IgD-negative memory B cell (primary cell): Measurements from ENCODE around the gene GRIN1. TPM values are rescaled to one million over a fixed set of nuclear protein-coding genes. Genes with fewer than 3 reads are reported as not detected.

Source experiments
- H3K27ac Mint-ChIP-seq, 3 donors: one replicate each; pipeline ENCODE4 v1.8.0; 2020 to 2022; ENCODE audit warnings: mild to moderate bottlenecking in 3 of 3, mixed read lengths in 3 of 3, moderate library complexity in 1 of 3
- H3K27me3 Mint-ChIP-seq: one replicate; pipeline ENCODE4 v1.8.0; 2021; ENCODE audit warnings: mixed read lengths
- H3K36me3 Mint-ChIP-seq: one replicate; pipeline ENCODE4 v1.8.0; 2020; ENCODE audit warnings: mild to moderate bottlenecking, mixed read lengths
- H3K4me1 Mint-ChIP-seq, 3 donors: one replicate each; pipeline ENCODE4 v1.8.0; 2020 to 2022; ENCODE audit warnings: mixed read lengths in 3 of 3, mild to moderate bottlenecking in 1 of 3
- H3K4me3 Mint-ChIP-seq, 4 donors: one replicate each; pipeline ENCODE4 v1.8.0; 2020 to 2022; ENCODE audit warnings: mild to moderate bottlenecking in 4 of 4, mixed read lengths in 4 of 4, moderate library complexity in 3 of 4
- H3K9me3 Mint-ChIP-seq, 3 donors: one replicate each; pipeline ENCODE4 v1.8.0; 2020 to 2021; ENCODE audit warnings: mixed read lengths in 3 of 3, mild to moderate bottlenecking in 1 of 3
- polyA plus RNA-seq: library from polyadenylated mRNA; unstranded; fragments of 300-500 nt; fragmentation: Illumina TruSeq; gene quantifications from one replicate; pipeline ENCODE4 v1.2.3, GENCODE V29; 2021

Gene GRIN1
- polyA plus RNA-seq, 1 donor from 2014 or later = not detected

DNA sequence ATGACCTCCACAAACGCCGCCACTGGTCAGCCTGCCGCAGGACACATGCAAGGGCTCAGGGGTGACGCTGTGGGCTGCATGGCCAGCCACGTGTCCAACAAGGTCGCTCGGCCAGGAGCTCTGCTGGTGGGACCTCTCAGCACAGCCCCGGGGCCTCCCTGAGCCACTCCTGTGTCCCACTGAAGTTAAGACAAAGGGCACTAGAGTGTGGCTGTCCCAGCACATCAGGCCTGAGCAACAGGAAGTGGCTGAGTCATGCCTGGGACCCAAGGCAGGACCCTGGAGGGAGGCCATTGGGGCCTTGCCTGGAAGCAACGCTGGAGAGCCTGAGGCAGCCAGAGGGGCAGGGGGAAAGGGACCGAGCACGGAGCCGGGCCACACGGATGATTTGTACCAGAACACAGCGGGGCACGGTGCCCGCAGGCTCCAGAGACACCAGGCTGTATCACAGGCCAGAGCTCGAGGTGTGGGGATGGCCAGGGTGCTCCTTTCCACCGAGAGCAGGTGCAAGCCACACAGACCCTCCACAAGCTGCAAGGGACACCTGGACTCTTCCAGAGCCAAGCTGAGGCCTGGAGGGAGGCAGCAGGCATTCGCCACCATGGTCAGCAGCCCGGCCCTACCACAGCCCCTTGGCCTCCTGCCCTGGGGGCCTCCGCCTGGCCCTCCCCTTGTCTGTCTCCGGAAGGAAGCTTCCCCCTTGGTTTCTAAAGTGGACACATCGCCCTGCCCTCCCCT lies 39.4 kb downstream of the GRIN1 start:
- no peak overlapping the region for H3K4me3 Mint-ChIP-seq

DNA sequence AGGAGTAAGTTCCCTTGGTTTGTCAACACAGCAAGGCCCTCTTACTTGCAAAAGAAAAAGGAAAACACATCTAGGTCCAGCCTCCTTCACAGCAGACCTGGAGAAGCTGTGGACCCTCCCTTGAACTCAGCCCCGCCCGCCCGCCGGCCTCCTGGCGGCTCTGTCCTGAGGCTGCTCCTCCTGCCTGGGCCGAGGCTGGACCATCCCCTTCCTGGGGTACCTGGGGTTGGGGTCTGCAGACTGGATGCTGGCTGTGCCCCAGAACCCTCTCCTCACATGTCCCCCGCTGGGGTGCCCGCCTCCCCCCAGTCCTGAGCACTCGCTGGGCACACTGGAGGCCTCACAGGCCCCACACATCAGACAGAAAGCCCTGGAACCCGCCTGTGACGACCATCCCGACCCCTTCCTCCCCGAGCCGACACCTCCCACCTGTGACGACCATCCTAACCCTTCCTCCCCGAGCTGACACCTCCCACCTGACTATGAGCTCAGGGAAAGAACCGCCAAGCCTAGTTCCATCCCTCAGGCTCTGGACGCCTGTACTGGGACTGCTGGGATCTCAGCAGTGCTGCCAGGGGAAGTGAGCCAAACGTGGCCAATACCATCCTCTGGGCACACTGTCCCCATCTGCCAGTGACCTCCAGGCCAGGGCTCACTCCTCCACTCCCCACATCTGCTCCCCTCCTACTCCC lies 40.1 kb downstream of the GRIN1 start:
- H3K36me3 Mint-ChIP-seq = peaks cover 2% of the 10 kb centered on the region
- no peaks in the 10 kb centered on the region for H3K27me3 Mint-ChIP-seq
- peaks cover 0 to 3% (median 0%) of the 10 kb centered on the region in 3 donors for H3K4me1 Mint-ChIP-seq
- H3K9me3 Mint-ChIP-seq = no peaks in the 10 kb centered on the region
- no peak overlapping the region for H3K4me3 Mint-ChIP-seq
- H3K27ac Mint-ChIP-seq = peak overlapping the region in 1 of 3 donors; percentile 12

More for the DNA sequence above, 39.4 kb downstream of the GRIN1 start:
- peaks cover 0 to 3% (median 0%) of the 10 kb centered on the region in 3 donors for H3K4me1 Mint-ChIP-seq
- no peaks in the 10 kb centered on the region for H3K27me3 Mint-ChIP-seq
- peak overlapping the region in 2 of 3 donors; percentile 12 to 35 for H3K27ac Mint-ChIP-seq
- H3K9me3 Mint-ChIP-seq = no peaks in the 10 kb centered on the region
- no peaks in the 10 kb centered on the region for H3K36me3 Mint-ChIP-seq

DNA sequence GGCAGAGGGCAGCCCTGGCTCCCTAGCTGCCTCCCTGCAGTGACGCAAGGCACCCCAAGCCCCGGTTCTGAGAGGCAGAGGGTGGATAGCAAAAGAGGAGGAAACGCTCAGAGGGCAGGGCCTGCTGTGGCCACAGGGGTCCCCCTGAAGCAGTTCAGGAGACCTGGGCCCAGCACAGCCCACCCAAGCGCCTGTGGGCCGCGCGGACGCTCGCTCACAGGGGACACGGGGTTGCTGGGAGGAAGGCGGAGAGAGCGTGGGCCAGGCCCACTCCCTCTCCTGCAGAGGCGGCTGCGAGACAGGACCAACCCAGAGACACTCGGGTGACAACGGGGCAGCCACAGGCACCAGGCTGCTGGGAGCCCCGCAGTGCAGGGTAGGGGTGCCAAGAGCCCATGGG lies 40.8 kb downstream of the GRIN1 start:
- H3K27ac Mint-ChIP-seq = no peak overlapping the region
- H3K9me3 Mint-ChIP-seq = no peaks in the 10 kb centered on the region
- no peak overlapping the region for H3K4me3 Mint-ChIP-seq
- H3K27me3 Mint-ChIP-seq = no peaks in the 10 kb centered on the region
- H3K4me1 Mint-ChIP-seq = peaks cover 0 to 3% (median 0%) of the 10 kb centered on the region in 3 donors
- peaks cover 2% of the 10 kb centered on the region for H3K36me3 Mint-ChIP-seq

DNA sequence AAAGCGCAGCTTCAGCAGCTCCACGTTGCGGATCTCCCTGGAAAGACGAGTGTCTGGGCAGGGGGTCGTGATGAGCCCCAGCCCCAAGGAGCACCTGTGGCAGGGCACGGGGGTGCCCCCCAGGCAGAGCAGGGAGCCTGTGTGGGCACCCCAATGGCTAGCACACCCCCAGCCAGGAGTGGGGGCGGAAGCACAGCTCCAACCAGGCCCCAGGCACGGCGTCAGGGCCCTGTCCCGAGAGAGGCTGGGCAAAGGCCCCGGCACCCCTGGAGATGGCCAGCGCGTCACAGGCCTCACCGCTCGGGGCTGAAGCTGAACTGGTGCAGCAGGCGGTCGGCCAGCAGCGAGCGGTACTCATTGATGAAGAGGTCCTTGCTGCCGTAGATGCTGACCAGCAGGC lies 41.5 kb downstream of the GRIN1 start:
- peaks cover 2% of the 10 kb centered on the region for H3K36me3 Mint-ChIP-seq
- H3K27me3 Mint-ChIP-seq = no peaks in the 10 kb centered on the region
- H3K9me3 Mint-ChIP-seq = no peaks in the 10 kb centered on the region
- peaks cover 0 to 3% (median 0%) of the 10 kb centered on the region in 3 donors for H3K4me1 Mint-ChIP-seq
- no peak overlapping the region for H3K27ac Mint-ChIP-seq
- H3K4me3 Mint-ChIP-seq = no peak overlapping the region

DNA sequence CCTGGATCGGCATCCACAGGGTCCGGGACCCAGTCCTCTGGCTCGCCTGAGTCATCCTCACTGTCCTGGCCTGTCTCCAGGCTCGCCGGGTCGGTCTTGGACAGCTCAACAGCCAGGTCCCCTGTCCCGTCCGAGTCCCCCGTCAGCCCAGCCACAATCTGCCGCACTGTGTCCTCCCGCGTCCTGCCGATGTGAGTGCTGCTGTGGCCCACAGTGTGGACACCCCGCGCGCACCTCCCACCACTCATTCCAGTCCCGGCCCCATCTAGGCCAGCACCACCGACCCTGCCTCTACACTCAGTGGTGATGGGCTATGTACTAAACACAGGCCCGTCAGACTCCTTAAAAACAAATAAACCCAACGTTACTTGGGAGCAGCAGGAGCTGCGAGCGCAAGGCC lies 42.7 kb downstream of the GRIN1 start:
- Mint-ChIP-seq H3K4me3 (peak overlapping the region in 1 of 4 donors; percentile 3), H3K36me3 (peaks cover 2% of the 10 kb centered on the region), H3K27me3 (no peaks in the 10 kb centered on the region), H3K4me1 (peaks cover 0 to 4% (median 0%) of the 10 kb centered on the region in 3 donors), H3K9me3 (no peaks in the 10 kb centered on the region), H3K27ac (no peak overlapping the region)

DNA sequence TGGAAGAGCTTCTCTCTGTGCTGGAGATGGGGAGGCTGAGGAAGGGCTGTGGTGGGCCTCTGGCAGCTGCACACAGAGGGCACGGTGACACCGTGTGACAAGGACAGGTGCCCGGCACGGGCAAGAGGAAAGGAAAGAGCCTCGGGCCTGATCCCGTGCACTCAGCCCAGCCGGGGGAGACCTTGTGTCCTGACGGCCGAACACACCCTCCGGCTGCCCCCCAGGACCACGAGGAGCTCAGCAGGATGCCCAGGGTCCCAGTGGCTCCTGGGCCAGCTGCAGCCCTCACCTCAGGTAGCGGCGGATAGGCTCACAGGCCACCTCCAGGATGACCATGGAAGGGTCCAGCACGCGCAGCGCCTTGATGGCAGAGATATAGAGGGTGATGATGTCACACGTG lies 43.9 kb downstream of the GRIN1 start:
- H3K9me3 Mint-ChIP-seq = no peaks in the 10 kb centered on the region
- no peak overlapping the region for H3K4me3 Mint-ChIP-seq
- H3K27me3 Mint-ChIP-seq = no peaks in the 10 kb centered on the region
- peaks cover 2% of the 10 kb centered on the region for H3K36me3 Mint-ChIP-seq
- peaks cover 0 to 14% (median 10%) of the 10 kb centered on the region in 3 donors for H3K4me1 Mint-ChIP-seq
- no peak overlapping the region for H3K27ac Mint-ChIP-seq

DNA sequence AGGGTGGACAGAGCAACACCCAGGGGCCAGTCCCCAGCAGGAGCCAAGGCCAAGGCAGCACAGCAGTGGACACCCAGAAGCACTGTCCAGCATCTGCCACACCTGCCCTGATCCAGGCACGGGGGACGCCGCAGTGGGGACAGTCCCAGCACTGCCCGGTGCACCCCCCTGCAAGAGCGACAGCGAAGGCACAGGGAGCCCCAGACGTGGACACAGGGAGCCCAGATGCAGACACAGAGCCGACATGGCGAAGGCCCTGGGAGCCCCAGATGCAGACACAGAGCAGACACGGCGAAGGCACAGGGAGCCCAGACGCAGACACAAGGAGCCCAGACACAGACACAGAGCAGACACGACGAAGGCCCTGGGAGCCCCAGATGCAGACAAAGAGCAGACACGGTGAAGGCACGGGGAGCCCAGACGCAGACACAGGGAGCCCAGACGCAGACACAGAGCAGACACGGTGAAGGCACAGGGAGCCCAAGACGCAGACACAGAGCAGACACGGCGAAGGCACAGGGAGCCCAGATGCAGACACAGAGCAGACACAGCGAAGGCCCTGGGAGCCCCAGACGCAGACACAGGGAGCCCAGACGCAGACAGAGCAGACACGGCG lies 45.1 kb downstream of the GRIN1 start:
- Mint-ChIP-seq H3K27me3 (no peaks in the 10 kb centered on the region), H3K4me3 (peak overlapping the region in 1 of 4 donors; percentile 32), H3K9me3 (no peaks in the 10 kb centered on the region), H3K4me1 (peaks cover 4 to 18% (median 12%) of the 10 kb centered on the region in 3 donors), H3K27ac (no peak overlapping the region), H3K36me3 (peaks cover 2% of the 10 kb centered on the region)

DNA sequence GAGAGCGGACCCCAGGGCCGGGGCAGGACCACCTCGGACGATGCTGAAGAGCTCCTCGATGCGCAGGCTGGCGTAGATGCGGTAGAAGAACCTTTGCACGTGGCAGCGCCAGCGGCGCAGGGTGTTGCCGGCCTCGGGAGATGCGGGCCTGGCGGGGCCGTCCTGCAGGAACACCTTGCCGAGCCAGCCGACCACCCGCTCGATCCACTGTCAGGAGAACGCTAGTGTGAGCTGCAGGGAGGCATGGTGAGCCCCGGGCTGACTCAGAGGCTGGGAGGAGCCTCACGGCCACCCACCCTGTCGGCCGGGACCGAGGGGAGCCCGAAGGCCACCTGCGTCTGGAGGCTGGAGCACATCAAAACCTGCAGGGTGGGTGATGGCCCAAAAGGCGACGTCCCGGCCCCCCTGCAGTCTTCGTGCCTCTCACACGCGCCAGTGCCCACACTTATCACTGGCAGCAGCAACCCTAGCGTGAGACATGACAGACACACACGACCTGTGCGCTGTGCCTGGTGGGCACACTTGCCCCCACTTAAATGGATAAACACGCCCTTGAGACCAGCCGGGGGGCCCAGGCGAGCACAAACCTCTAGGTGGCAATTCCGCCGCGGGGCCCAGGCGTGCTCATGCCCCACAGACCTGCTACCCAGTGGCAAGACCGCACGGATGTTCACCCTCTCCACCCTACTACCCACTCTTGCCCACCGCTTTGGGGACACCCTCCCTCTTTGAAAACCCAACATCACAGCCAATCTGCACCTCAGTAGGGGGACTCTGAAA lies 46.1 kb downstream of the GRIN1 start:
- peak overlapping the region in 1 of 3 donors; percentile 32 for H3K27ac Mint-ChIP-seq
- peak overlapping the region in 2 of 4 donors; percentile 23 to 32 for H3K4me3 Mint-ChIP-seq
- H3K4me1 Mint-ChIP-seq = peaks cover 4 to 23% (median 14%) of the 10 kb centered on the region in 3 donors
- H3K27me3 Mint-ChIP-seq = no peaks in the 10 kb centered on the region
- no peaks in the 10 kb centered on the region for H3K9me3 Mint-ChIP-seq
- H3K36me3 Mint-ChIP-seq = peaks cover 2% of the 10 kb centered on the region

DNA sequence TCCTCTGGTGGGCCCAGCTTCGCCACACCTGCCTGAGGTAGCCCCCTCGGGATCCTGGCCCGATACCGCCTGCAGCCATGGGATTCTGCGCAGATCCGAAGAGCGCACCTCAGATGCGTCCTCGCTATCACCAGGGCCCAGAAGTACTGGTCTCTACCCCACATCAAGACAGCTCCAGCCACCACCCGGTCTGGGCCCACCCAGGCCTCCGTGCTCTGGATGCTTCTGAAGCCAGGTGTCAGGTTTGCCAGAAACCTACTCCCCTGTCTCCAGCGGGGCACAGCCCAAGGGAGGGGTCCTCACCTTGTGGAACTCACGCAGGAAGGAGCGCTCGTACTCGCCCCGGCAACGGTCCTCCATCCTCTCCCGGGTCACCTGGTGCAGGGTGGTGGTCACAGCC lies 47.0 kb downstream of the GRIN1 start:
- H3K27ac Mint-ChIP-seq = peak overlapping the region in 1 of 3 donors; percentile 85

DNA sequence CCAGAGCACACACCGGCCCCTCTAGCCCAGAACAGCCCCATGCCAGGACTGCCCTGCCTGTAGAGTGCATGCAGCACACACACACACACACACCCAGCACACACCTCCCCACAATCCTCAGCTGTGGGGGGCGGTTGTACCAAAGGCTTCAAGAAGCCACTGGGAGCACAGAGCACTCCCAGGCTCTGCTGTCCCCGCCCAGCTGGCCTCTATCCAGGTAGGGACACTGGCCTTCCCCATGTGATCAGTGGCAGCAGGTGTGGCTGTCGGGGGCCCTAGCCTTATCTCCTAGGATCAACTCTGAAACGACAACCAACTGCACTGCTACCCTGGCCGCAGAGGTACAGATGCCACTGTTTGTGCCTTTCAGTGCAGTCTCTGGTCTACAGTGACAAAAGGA lies 47.4 kb downstream of the GRIN1 start:
- H3K27me3 Mint-ChIP-seq = no peaks in the 10 kb centered on the region
- H3K4me3 Mint-ChIP-seq = peak overlapping the region; percentile 79 to 95 (median 89)
- H3K4me1 Mint-ChIP-seq = peaks cover 4 to 27% (median 14%) of the 10 kb centered on the region in 3 donors
- peak overlapping the region in 1 of 3 donors; percentile 85 for H3K27ac Mint-ChIP-seq
- peaks cover 2% of the 10 kb centered on the region for H3K36me3 Mint-ChIP-seq
- H3K9me3 Mint-ChIP-seq = no peaks in the 10 kb centered on the region

More for the DNA sequence above, 47.0 kb downstream of the GRIN1 start:
- peak overlapping the region in 2 of 4 donors; percentile 79 to 85 for H3K4me3 Mint-ChIP-seq
- no peaks in the 10 kb centered on the region for H3K27me3 Mint-ChIP-seq
- H3K36me3 Mint-ChIP-seq = peaks cover 2% of the 10 kb centered on the region
- no peaks in the 10 kb centered on the region for H3K9me3 Mint-ChIP-seq
- peaks cover 4 to 27% (median 14%) of the 10 kb centered on the region in 3 donors for H3K4me1 Mint-ChIP-seq

DNA sequence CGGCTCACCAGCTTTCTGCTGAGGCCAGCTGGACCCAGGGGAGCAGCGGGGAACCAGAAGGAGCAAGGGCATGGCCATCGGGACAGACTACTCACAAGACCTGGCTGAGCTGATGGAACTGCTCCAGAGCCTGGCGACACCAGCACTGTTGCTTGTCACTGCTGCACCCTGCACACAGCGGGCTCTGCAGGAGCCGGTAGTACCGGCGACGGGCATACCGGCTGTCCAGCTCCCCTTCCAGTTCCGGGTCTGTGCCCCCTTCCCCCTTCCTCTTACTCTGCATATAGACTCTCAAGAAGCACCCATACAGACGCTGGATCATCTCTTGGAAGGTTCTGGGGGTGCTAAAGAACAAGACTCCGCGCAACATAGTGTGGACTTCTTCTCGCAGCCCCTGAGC lies 48.4 kb downstream of the GRIN1 start:
- Mint-ChIP-seq H3K4me1 (peaks cover 4 to 27% (median 14%) of the 10 kb centered on the region in 3 donors), H3K27me3 (no peaks in the 10 kb centered on the region), H3K9me3 (no peaks in the 10 kb centered on the region), H3K27ac (peak overlapping the region; percentile 85 to 96 (median 93)), H3K36me3 (peaks cover 2% of the 10 kb centered on the region), H3K4me3 (peak overlapping the region; percentile 85 to 95 (median 94))

DNA sequence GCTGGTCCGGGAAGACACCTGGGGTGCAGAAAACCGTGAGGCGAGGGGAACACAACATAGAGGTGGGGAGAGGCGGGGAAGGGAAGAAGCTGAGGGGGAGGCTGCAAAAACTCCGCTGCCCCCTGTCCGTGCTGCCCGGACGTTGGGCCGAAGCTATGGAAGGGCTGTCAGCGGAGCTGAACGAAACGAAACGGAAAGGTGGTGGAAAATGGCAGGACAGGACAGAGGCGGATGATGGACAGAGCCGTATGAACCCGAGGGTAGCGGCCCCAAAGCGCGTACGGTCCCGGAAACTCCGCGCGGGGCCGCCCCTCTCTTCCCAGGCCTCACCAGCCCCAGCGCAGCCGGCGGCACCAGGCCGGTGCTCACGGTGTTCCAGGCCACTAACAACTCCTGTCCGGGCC lies 49.1 kb downstream of the GRIN1 start:
- Mint-ChIP-seq H3K27me3 (no peaks in the 10 kb centered on the region), H3K27ac (peak overlapping the region; percentile 85 to 96 (median 93)), H3K9me3 (no peaks in the 10 kb centered on the region), H3K36me3 (peaks cover 2% of the 10 kb centered on the region), H3K4me3 (peak overlapping the region; percentile 85 to 95 (median 94)), H3K4me1 (peaks cover 4 to 27% (median 14%) of the 10 kb centered on the region in 3 donors)

DNA sequence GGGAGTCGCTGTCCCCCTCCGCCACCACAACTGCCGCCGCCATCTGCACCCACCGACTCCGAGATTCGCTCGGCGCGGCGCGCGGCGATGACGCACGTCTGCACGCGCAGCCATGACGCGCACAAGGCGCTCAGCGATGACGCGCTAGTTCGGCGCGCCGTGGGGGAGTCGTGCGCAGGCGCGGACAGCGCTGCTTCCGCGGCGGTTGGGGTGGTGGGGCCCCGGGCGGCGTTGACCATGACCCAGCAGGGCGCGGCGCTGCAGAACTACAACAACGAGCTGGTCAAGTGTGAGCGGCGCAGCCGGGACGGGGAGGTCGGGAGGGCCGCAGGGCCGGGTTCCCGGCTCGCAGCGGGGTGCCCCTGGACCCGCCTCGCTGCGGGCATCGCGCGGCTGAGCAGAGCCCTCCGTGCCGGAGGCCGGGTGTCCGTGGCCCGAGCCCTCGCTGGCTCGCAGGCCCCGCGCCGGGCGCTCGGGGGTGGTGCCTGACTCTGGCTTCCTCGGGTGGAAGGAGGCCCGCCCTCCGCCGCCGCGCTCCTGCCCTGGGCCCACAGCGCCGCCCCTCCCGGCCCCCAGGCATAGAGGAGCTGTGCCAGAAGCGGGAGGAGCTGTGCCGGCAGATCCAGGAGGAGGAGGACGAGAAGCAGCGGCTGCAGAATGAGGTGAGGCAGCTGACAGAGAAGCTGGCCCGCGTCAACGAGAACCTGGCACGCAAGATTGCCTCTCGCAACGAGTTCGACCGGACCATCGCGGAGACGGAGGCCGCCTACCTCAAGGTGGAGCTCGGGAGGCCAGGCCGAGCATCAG lies 49.7 kb downstream of the GRIN1 start, which contains the start of the genes ANAPC2 and SSNA1:
TSS of gene ANAPC2 (minus strand) at position 71 of the 807 bp plus-strand sequence. CDS start at position 43, 28 bp downstream.
TSS of gene SSNA1 (plus strand) at position 187 of the 807 bp plus-strand sequence. CDS start at position 238, 51 bp downstream.
- H3K36me3 Mint-ChIP-seq = peaks cover under 1% of the 10 kb centered on the region
- peaks cover 4 to 27% (median 14%) of the 10 kb centered on the region in 3 donors for H3K4me1 Mint-ChIP-seq
- H3K9me3 Mint-ChIP-seq = no peaks in the 10 kb centered on the region
- no peaks in the 10 kb centered on the region for H3K27me3 Mint-ChIP-seq
- peak within 1 kb of the TSS; percentile 85 to 97 (median 93) for H3K27ac Mint-ChIP-seq
- peak within 1 kb of the TSS; percentile 85 to 97 (median 95) for H3K4me3 Mint-ChIP-seq
